Measurements from ENCODE around the gene NXPE2.
"Not testable (repeated sequence)": the region's sequence is repeated elsewhere in the genome, so short reads cannot be mapped to it uniquely, and the experiment has no call there.

NXPE2 gene

DNA sequence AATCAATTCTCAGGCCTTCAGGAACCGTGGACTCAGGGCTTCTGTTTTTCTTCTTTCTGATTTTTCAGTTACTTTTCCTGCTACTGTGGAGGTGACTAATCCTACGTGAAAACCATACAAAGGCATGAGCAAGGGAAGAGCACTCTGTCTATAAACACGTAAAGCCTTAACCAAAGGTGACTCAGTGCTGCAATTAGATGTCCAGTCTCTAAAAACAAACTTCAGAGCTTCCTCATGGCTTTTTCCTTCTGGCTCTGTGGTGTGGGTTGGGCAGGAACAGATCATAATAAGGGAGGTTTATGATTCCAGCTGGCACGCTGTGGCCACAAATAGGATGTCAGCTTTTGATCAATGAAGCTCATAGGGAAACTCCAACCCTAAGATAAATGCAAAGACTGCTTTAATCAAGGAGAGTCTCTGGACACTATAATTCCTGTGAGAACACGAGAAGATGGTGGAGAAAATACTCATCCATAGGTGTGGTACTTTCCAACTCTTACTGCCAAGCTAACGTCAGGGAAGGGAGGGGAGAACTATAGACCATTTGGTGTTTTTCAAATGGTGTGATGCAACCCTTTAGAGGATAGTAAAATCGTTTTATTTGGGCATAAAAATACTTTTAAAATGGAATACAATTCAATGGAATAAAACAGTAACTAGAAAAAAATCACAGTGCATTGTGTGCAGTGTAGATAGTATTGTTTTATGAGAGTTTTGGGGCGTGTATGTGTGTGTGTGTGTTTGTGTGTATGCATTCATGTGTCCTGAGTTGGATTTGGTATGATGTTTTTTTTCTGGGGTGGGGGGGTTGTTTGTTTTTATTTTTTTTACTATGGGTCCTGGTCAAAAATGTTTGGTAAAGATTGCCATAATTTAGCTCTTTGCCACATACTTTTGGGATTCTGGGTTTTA is at the start of gene NXPE2:
Gene NXPE2 (plus strand): TSS at position 403 of the 912 bp plus-strand sequence. CDS start 49 bp downstream, at position 452.
- no peak for DNase-seq (ENCODE audit: low read depth, low spot score)

DNA sequence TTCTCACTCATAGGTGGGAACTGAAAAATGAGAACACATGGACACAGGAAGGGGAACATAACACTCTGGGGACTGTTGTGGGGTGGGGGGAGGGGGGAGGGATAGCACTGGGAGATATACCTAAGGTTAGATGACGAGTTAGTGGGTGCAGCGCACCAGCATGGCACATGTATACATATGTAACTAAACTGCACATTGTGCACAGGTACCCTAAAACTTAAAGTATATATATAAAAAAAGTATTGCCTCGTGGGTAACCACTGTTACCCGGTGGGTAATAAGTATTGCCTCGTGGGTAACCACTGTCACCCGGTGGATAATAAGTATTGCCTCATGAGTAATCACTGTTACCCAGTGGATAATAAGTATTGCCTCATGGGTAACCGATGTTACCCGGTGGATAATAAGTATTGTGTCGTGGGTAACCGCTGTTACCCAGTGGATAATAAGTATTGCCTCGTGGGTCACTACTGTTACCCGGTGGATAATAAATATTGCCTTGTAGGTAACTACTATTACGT is 46.8 kb upstream of the NXPE2 start:
- DNase-seq (ENCODE audit: low read depth, low spot score) = not testable (repeated sequence)

GRCh38 chr11:114639440-114639839 is 38.9 kb upstream of the NXPE2 start:
- not testable (repeated sequence) for DNase-seq (ENCODE audit: low read depth, low spot score)

DNA sequence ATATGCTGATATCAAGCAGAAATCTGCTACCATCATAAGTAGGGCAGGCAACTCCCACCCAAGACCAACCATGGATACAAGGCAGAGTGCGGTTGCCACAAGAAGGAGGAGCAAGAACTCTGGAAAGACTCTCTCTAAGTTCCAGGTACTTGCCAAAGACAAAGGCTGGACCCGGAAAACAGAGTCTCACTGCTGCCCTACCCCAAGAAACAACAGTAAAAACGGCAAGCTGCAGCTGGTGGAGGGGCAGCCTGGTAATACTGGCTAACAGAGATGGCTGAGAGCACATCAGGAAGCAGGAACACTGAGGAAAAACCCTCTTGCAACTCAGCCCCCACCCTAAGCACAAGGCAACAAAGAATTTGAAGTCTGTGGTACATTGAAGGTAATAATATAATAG is 27.7 kb upstream of the NXPE2 start:
- DNase-seq (ENCODE audit: low read depth, low spot score) = no peak

GRCh38 chr11:114651145-114651718 is 27.1 kb upstream of the NXPE2 start:
- DNase-seq (ENCODE audit: low read depth, low spot score) = no peak

DNA sequence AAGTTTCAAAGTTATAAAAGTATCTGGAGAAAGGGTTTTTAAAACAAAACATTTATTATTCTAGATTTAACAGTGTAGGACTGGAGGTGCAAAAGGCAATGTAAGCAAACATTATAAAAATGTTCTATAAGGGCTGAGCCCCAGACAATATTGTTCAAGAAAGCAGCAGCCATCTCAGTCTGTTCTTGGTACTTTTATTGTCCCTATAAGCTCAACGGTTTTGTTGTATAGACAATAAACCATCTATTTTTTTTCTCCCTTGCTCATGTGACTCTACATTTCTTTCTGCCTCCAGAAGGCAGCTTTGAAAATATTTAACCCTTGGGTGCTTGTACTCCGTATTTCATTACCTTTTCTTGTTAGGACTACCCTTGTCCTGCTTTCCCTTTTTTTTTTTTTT is 25.2 kb upstream of the NXPE2 start:
- DNase-seq (ENCODE audit: low read depth, low spot score) = no peak

GRCh38 chr11:114664641-114665040 is 13.7 kb upstream of the NXPE2 start:
- DNase-seq (ENCODE audit: low read depth, low spot score) = no peak

GRCh38 chr11:114666760-114667159 is 11.6 kb upstream of the NXPE2 start:
- DNase-seq (ENCODE audit: low read depth, low spot score) = no peak

DNA sequence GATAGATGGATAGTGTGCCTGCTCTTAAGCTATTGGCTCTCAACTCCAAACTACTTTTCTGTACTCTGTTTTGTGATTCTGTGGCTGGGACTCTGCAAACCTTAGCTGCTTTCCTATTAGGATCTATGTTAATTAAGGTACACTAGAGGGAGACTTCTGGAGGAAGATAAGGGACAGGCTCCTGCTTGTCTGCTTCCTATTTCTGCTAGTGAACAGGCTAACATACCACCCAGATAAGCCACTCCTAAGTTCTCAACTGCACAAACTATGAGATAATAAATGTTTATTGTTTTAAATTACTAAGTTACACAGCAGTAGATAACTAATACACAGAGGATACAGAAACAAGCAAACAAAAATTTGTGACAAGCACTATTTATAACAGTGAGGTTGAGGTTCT is 10.2 kb upstream of the NXPE2 start:
- DNase-seq (ENCODE audit: low read depth, low spot score) = no peak

GRCh38 chr11:114673661-114674060 is 4.7 kb upstream of the NXPE2 start:
- DNase-seq (ENCODE audit: low read depth, low spot score) = no peak

DNA sequence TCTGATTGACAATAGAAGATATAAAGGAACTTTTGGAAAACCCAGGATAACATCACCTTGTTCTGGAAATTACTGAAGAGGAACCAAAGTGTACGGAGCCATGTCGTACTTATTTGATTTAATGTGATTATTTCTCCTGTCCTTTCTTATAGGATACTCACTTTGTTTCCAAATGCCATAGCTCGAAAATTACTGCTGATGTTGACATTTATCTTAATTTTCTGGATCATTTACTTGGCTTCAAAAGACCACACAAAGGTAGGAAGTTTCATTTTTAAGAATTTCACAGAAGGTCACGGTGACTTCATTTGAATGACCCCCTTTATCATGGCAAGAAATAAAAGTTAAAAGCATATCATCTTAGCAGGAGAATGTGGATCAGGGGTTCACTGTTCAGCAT is 1.2 kb downstream of the NXPE2 start:
- DNase-seq (ENCODE audit: low read depth, low spot score) = no peak

DNA sequence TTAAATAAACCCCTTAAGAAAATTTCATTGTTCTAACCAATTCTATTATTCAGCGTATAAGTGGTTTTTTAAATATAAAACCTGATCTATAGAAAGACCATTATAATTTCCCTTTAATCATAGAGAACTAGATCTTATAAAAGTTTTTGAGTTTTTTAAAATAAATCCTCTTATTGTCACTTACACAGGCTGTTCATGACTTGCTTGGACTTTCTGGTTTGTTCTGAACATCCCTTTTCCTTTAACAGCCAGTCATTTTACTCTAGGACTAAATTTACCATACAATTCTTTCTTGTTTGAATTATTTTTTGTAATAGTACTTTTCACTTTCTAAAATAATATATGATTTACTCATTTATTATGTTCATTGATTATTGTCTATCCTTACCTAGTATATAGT is 4.7 kb downstream of the NXPE2 start:
- DNase-seq (ENCODE audit: low read depth, low spot score) = no peak

DNA sequence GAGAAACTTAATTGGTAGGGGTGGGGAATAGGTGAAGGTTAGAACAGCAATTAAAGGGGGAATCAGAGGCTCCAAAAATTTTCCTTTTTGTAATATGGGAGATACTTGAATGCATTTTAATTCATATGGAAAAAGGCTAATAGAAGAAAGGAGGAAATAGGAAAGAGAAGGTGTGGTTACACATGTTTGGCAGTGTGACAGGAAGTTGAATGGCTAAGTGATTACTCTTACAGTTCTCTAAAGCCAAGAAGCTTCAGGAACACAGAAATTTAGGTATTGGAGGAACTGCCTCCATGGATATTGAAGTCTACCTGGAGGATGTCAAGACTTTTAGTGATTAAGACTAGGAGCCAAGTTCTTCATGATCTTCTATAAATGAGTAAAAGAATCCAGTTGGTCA is 6.3 kb downstream of the NXPE2 start:
- no peak for DNase-seq (ENCODE audit: low read depth, low spot score)

GRCh38 chr11:114685097-114685496 is 6.8 kb downstream of the NXPE2 start:
- DNase-seq (ENCODE audit: low read depth, low spot score) = no peak

GRCh38 chr11:114705280-114706024 is 27.1 kb downstream of the NXPE2 start:
- DNase-seq (ENCODE audit: low read depth, low spot score) = no peak

GRCh38 chr11:114709960-114710359 is 31.6 kb downstream of the NXPE2 start:
- DNase-seq (ENCODE audit: low read depth, low spot score) = no peak

- DNase-seq (ENCODE audit: low read depth, low spot score) = no peak
Measured at GRCh38 chr11:114713756-114714155, 35.4 kb downstream of the NXPE2 start.

GRCh38 chr11:114719562-114719961 is 41.2 kb downstream of the NXPE2 start:
- DNase-seq (ENCODE audit: low read depth, low spot score) = no peak

- no peak for DNase-seq (ENCODE audit: low read depth, low spot score)
Measured at GRCh38 chr11:114724916-114725524, 46.7 kb downstream of the NXPE2 start.

GRCh38 chr11:114725623-114726022 is 47.3 kb downstream of the NXPE2 start:
- DNase-seq (ENCODE audit: low read depth, low spot score) = no peak

DNA sequence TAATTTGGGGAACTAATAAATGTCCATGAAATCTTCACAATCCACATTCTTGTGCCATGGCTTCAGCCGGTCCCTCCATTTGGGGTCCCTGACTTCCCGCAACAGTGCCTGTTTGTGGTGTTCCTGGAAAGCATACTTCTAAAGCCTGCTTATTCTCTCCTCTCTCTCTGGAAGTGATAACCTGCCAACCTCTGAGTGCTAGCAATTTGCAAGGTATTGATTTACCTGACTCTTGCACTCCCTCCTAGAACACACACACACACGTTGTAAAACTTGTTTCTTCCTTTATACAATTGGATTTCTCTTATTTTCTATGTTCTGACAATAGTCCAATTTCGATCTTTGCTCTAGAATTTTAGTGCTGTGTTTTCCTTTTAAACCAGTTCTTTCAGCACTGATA is 58.5 kb downstream of the NXPE2 start:
- no peak for DNase-seq (ENCODE audit: low read depth, low spot score)

GRCh38 chr11:114738954-114739353 is 60.6 kb downstream of the NXPE2 start:
- no peak for DNase-seq (ENCODE audit: low read depth, low spot score)

Data from activated naive CD8-positive, alpha-beta T cell treated with anti-CD3 and anti-CD28 coated beads, Interleukin-2, amount 50 U/mL, for 16 hours (primary cell).